Activated CD4-positive, alpha-beta T cell treated with anti-CD3 and anti-CD28 coated beads for 48 hours (primary cell): ENCODE results near the gene IGF1R.

Experiments
- DNase-seq: peaks from one replicate; pipeline ENCODE4 v3.0.0-alpha.2; 2020

IGF1R gene

DNA sequence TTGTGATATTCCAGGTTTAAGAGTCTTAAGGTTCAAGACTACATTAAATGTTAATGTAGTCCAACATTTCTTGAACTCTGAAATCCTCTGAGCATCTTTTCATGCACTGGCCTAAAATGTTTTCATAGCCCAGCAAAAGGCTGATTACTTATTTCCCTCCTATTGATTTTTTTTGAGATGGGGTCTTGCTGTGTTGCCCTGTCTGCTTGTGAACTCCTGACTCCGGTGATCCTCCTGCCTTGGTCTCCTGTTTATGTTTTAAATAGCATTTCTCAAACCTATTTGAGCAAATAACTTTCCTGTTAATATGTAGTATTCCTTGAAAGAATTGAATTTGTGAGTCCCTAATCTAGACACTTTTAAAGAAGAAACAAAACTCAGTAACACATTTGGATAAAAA is 133.5 kb downstream of the IGF1R start:
- DNase-seq: no peak

DNA sequence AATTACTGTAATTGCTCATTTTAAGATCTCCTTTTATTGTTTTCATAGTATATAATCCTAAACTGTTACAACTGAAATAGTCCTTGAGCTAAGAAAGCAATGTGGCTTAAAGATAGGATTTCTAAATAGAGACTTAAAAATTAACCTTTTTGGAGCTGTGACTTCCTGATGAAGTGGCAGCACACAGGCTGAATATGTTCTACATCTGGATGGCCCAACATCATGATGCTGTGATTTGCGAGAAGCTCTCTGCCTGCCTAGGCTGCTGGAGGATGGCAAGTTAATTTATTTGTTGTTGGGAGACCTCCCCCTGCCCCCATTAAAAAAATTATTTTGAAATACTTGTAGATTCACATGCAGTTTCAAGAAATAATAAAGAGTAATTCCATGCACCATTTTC is 134.5 kb downstream of the IGF1R start:
- DNase-seq: no peak

GRCh38 chr15:98785431-98785806 is 137.1 kb downstream of the IGF1R start:
- DNase-seq: no peak

DNA sequence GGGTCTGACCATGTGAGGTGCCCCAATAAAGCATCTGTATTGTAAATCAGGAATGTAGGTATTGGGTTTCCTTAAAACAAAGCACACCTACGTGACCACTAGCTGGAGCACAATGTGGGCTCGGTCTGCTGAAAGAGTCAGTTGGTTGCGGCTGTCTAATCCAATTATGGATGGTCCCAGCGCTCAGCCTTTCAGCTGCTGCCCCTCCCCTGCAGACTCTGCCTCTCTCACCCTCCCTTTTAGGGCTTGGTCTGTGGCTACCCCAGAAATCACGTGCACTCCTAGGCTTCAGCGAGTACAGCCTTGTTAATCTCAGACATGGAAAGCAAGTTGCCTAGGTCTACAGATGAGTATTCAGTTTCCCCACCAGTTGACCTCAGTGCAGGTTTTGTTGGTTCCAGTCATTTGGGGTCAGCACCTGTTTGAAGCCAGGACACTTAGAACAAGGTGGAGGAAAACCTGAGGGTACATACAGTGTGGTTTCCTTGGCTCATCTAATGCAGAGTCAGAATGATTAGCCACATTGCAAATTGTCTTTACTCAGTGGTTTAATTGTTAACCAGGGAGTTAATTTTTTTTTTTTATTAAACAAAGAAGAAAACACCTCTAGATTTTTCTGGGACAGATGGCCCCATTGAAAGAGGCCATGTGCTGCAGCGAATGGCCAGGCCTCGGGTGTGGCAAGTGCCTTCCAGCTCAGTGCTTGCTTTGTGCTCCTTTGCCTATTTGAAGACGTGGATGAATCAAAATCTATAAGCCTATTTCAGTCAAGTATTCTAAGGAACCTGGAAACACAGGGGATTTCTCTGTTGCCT is 137.7 kb downstream of the IGF1R start:
- DNase-seq: peak; percentile 20

DNA sequence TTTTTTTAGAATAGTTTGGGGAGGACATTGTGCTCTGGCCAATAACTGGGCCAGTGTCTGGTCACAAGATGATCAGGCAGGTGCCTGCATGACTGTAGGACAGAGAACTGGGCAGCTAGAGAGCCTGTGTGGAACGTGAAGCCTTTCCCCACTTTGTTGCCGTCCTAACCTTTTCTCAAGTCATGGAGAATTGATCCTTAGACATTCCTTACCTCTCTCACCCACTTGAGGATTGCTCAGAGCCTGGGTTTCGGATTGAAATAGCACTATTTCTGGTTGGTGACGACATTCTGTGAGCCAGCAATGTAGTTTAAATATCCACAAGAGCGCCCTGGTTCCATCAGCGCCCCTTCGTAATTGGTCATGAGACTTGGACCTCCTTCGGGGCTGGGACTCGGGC is 138.4 kb downstream of the IGF1R start:
- DNase-seq: no peak

DNA sequence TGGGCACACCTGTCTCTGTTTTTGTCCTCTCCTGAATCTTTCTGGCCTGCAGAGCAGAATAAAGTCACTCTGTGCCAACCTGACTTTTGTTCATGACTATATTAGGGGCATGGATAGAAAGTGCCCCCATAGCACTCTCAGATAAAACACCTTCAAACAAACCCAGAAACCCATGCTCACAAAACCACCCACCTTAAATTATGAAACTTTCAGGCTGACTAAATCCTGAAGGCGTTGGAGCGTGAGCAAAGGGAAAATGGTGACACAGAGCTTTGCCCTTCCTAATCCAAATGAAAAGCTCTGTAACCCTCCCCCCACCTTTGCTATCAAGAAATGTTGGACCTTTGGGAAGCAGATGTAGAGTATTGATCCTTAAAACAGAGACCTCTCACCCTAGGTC is 138.9 kb downstream of the IGF1R start:
- no peak for DNase-seq

DNA sequence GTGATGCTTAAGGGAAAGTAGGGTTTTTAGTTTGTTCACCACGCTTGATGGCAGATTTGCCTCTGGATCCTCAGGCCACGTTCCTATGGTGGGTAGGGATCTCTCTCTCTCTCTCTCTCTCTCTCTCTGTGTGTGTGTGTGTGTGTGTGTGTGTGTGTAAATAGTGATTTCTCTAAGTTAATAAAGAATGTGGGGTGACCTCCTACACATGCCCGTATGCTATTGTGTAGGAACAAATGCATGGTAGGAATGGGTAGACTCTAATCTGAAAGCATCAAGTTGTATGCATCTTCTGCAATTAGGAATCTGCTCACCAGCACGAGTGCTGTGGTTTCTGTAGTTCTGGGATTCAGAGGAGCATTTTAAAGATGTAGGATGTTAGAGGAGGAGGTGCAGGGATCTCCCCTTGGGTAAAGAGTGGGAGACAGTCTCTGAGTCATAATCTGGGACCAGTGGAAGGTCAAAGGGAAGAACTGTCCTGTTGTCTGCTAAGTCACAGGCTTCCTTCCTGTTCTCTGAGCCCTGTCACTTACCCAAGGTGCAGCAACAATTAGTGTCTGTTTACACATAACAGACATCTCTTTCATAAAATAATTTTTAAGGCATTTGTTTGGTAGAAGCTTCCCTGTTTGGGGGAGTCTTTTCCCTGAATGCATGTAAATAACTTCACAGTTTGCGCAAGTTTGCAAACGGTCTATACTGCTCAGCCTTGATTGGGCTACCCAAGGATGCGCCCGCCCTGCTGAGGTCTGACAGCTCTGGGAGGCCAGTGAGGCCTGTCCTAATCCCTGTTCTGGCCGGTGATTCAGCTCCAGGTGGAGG is 139.8 kb downstream of the IGF1R start:
- DNase-seq: no peak

GRCh38 chr15:98789020-98789419 is 140.7 kb downstream of the IGF1R start:
- no peak for DNase-seq

DNA sequence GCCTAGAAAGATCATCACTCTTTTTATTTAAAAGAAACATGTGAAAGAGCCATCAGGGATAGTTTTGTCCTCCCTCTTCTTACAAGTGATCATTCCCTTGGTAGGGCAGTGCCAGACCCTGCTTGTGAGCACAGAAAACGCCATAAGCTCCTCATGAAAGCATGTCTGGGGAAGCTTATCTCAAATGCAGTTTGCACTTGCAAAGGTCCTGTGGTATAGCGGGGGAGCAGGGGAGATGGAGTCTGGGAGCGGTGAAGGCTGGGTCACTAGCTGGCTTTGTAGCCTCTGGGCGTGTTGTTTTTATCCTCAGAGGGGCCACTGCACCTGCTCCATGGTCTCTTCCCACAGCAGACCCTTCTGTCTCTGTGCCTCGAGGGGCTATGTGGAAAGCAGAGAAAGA is 141.9 kb downstream of the IGF1R start:
- DNase-seq: no peak

DNA sequence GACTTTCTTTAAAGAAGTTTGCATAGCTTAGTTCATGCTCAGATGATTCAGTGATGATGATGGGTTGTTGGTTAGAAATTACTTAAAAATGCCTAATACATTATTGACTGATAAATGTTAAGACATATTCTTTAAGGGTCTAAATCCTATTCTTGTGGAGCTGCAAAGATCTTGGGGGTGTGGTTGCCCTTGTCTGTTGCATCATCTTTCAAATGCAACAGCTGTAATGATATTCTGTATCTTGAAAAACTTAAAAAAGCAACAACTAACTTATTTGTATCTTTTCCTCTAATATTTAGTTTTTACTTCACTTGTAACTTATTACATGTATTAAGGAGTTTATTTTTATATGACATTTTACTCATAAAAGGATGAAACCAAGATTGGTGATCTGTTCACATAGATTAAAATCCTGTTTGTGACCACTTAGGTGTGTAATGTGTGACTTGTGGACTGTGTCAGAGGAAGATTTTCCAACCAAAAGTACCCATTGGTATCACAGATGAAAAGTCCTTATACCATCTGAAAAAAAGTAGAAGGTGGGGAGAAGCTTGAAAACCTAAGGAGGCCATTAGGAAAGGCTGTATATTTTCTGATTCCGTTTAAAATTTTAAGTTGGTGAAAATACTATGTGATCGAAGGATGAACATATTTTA is 142.8 kb downstream of the IGF1R start:
- DNase-seq: no peak

DNA sequence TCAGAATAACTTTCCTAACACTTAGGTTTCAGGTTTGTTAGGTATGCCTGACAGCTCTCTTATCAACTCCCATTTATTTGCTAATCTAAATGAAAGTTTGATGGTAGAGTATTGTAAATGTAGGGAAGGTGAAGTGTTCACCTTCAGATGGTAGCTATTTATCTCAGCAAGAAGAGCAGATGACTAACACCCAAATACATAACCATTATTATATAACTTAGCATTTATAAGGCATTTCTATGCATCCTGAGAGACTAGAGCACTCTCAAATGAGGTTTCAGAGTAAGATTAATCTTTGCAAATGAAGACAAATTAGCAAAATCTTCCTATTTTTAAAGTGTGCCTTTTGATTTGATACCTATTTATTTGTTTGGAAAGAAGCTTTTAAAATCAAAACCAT is 143.8 kb downstream of the IGF1R start:
- no peak for DNase-seq

GRCh38 chr15:98794211-98794610 is 145.9 kb downstream of the IGF1R start:
- no peak for DNase-seq

- DNase-seq: no peak
Measured at GRCh38 chr15:98794748-98795147, 146.4 kb downstream of the IGF1R start.

DNA sequence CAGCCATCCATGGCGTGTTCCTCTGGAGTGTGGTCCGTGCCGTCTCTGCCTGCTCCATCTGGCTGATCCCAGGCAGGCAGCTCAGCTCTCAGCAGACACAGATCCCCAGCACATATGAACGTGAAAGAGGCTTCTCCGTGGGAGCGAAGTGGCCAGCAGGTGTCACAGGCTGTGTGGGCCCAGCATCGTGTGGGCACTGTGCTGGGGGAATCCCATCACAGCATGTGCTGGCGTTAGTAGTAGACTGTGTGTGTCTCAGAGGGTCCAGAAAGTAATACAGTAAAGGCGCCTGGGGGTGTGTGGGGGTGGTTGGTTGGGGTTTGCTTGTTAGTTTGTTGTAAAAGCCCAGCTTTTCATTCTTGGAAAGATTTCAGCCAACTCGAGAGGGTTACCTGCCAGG is 147.6 kb downstream of the IGF1R start:
- DNase-seq: no peak

GRCh38 chr15:98796685-98797357 is 148.5 kb downstream of the IGF1R start:
- DNase-seq: no peak

DNA sequence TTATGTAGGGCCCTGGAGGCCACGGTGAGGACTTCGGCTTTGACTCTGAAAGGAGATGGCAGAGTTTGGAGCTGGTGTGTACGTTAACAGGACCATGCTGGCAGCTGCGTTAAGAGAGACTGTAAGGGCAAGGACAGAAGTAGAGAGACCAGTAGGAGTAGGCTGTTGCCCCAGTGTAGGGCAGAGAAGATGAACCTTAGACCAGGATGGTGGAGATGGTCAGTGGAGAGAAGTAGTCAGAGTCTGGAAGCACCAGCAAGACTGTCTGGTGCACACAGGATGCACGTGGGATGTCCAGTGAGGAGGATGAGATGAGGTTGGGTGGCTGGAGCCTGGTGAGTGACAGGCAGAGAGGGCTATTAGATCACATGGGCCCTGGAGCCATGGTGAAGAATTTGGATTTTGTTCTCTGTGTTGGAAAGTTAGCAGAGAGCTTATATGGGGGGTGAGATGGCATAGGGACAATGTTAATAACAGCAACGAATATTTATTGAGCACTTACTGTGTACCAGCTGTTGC is 150.1 kb downstream of the IGF1R start:
- no peak for DNase-seq

DNA sequence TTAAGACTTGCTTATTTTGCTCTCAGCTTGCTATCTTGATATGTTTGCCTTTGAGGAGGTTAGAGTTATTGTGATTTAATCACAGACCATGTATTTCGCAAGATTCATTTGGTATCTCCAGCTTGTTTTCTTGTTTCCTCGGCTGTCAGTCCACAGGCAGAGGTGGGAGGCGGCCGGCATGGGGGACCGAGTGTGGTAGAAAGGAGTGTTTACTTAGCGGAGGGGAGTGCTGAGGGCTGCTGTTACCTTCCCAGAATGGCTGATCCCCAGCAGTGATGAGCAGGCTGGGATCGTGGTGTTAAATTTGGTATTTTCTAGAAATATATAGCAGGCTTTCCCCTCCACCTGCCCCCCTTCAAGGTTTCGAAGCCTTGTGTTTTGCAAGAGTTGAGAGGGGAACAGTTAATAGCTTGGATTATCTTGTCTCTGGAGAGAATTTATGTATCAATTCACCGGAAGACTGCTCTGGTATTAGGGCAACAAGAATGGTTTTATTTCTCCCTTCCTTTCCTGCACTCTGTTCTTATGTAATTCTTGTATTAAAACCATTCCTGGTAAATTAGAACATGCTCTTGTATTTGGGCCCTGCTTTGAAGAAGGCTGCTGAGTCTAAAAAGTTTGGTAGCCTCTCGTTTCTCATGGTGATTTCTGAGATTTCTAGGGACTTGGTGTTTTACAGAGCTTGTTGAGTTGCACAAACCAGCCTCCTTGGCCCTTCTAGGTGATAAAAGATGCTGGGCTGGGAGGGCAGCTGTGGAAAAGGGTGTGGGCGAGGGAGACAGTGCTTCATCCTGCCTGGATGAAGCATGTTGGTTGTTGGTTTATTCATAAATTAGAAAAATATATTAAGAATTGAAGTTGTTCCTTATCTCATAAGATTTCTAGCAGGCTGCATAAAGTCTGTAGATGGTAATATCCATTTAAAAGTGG is 151.4 kb downstream of the IGF1R start:
- no peak for DNase-seq

- DNase-seq: no peak
Measured at GRCh38 chr15:98800437-98801233, 152.3 kb downstream of the IGF1R start.

- no peak for DNase-seq
Measured at GRCh38 chr15:98801234-98801561, 152.9 kb downstream of the IGF1R start.

DNA sequence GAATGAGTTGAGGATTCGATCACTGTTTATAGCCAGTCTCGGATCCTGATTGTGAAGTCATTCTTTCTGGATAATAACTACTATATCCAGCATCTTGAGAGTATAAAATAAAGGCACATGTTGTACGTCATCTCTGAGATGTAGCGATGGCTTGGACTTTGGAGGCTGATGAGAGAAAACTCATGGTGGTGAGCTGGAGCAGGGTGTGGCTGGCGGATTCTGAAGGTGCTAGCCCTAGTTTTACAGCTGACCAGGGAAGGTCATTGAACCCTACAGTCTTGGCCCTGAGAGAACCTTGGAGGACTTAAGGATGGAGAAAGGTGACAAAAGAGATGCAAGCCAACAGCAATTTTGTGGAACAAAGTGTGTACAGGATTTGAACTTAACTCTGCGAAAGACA is 153.8 kb downstream of the IGF1R start:
- DNase-seq: no peak
